ENCODE results near the gene FNDC3B.

GRCh38 chr3:172084871-172085556 is 45.6 kb downstream of the FNDC3B start:
- no peak for TF ChIP-seq ATF3 (IDR thresholded peaks at IDR 0.05; ENCODE audit: insufficient read depth, low read depth, low read length)
- TF ChIP-seq POLR2A (IDR thresholded peaks at IDR 0.05; ENCODE audit: control extremely low read depth in 1 of 2, low read depth in 2 of 2, low read length in 2 of 2), result no peak
